HS-27A (cell line): Measurements from ENCODE around the gene CAV2.

ENCODE experiments used
- DNase-seq: peaks from one replicate; pipeline ENCODE4 v3.0.0-alpha.2; 2012; ENCODE audit warnings: low read depth, missing footprints

The CAV2 gene

DNA sequence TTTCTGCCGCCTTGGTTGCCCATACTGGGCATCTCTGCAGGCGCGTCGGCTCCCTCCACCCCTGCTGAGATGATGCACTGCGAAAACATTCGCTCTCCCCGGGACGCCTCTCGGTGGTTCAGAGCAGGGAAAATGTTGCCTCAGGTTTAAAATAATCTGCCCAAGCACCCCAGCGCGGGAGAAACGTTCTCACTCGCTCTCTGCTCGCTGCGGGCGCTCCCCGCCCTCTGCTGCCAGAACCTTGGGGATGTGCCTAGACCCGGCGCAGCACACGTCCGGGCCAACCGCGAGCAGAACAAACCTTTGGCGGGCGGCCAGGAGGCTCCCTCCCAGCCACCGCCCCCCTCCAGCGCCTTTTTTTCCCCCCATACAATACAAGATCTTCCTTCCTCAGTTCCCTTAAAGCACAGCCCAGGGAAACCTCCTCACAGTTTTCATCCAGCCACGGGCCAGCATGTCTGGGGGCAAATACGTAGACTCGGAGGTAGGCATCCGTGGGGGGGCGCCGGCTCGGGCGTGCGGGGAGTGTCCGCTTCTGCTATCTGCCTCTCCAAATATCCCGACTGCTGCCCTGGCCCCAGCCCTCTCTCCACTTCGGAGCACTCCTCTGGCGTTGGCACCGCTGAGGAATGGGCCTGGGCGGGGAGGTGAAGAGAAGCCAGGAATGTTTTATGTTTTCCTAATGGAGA is 25.2 kb downstream of the CAV2 start, which contains the start of gene CAV1:
Gene CAV1 (plus strand): TSS at position 428 of the 689 bp plus-strand sequence. CDS start 27 bp downstream, at position 455.
- peak; percentile 87 for DNase-seq

GRCh38 chr7:116525298-116525912 is 25.9 kb downstream of the CAV2 start:
- no peak for DNase-seq

GRCh38 chr7:116525913-116526861 is 26.6 kb downstream of the CAV2 start:
- DNase-seq, result no peak

DNA sequence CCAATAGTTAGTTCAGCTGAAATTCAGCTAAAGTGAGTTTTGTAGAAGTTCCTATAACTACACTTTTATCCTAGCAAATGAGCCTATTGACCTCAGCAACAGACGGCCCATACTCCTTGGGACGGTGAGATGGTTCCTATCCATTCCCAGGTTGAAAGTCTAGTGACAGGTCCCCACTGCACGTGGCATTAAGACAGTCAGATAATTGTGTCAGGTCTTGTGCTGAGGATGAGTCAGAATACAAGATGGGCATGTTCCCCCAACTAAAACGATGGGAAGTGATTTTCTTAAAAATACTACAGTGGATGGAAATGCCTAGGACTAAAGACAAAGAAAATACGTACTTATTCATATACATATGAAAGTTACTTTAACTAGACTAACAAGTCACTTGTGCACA is 27.4 kb downstream of the CAV2 start:
- DNase-seq, result no peak

DNA sequence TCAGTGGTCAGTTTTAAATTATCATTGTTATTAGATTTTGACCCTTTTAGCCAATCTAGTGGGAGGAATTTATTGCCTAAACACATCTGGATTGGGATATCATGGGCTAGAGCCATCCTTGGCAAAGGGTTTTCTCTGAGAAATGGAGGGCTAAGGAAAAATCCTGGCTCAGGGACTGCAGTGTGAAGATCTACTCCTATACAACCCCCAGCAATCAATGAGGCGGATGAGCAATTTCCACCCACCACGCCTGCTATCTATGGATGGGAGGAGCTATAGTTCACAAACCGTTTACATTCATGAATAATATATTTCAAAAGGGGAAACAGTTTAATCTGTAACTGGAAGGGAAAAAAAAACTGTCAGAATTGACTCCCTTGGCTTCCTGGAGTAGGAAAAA is 28.0 kb downstream of the CAV2 start:
- DNase-seq, result no peak

GRCh38 chr7:116528008-116528789 is 28.7 kb downstream of the CAV2 start:
- DNase-seq, result peak; percentile 72

- no peak for DNase-seq
These were observed 29.7 kb downstream of the CAV2 start for GRCh38 chr7:116529250-116529649.

DNA sequence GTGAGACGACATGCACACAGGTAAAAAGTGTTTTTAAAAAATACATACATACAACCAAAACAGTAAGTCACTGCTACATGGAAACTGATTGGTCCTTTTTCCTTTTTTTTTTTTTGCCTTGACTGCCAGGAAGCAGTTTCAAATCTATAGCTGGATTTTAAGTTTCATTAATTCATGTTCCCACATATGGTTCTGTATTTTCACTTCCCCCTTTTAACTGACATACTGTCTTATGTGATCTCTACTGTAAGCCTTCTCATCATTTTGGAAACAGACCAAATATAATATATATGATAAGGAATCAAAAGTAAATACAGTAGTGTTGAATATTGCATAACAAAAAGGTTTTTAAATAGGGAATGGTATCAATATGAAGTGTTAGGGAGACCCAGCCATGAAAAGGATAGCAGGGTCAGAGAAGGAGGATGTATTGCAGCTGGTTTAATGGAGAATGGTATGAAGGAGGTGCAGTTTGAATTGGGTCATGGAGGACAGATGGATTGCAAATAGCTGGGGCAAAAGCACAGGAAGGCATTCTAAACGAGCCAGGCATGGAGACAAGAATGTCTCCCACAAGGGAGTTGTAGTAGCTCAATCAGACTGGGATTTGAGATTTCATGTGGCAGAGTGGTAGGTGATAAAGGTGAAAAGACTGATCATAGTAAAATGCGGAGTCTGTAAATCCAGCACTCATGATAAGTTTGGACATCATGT is 30.7 kb downstream of the CAV2 start:
- DNase-seq, result no peak

DNA sequence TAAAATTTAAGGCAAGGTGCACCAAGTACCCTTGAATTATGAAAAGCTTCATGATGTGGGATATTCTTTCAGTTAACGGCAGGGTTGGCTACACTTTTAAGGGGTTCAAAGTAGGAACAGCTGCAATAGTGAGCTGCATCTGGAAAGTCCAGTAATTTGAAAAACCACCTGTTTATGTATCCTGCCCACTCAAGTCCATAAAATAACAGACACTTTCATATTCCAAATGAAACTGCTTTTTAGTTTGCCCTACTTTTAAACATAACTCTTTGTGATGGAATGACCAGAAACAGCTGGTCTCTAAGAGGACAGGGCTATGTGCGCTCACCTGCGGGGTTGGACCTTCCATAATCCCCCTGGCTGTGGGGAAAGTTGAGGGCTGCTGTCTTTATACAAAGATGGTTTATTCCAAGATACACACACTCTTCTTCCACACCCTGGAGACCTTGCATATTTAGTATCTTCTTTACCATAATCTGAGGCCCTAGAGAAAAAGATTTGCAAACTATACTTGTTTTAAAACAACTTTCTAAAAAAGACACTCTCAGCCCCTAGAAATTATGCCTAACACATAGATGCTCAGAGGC is 32.7 kb downstream of the CAV2 start:
- DNase-seq, result no peak

DNA sequence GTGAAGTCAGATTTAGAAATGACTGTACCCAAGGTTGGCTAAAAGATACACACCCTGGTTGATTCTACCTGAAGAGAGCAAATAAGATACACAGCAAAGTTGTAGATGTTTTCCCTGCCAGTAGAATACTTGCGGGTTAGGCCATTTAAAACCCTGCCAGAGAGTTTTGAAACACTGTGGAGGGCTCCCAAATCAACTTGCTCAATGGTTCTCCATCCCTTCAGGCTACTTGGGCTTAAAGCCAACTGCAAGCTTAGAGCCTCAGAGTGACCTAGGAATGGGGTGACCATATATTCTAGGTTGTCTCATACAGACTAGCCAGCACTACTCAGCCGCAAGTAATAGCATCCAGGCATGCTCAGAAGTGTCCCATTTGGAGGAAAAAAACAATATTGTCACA is 35.3 kb downstream of the CAV2 start:
- no peak for DNase-seq

DNA sequence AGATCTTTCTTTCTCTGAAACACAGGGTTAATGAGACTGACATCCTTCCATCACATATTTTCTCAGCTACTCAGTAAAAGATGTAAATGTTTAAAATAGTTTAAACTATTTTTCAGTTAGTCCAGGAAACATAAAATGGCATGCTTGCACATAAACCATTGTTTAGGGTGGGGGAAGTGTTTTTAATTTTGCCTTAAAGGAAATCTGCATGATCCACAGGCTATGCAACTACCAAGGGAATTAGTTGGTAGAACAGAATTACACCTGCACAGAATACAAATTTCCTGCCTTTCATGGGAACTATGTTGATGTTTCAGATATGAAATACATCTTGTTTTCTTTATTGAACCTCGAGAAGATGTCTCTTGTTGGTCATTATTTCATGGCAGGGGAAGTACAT is 35.9 kb downstream of the CAV2 start:
- no peak for DNase-seq

- DNase-seq, result no peak
These were observed 38.6 kb downstream of the CAV2 start for GRCh38 chr7:116538138-116538537.

DNA sequence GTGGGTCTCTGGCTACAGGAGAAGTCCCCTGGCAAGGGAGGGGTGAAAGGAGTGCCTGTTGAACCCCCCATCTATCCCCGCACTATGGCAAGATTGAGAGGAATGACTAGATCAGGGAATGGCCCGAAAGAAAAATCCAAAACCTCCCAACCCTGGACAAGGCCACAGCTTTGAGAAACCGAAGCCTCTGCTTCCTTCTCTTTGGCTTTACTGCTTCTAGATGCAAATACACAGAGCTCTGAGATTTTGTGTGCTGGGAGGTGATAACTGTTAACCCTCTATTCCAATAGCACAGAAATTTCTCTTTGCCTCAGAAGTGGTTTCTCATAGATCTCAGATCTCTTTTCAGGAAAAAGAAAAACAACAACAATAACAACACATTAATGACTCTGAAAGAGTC is 40.3 kb downstream of the CAV2 start:
- no peak for DNase-seq

DNA sequence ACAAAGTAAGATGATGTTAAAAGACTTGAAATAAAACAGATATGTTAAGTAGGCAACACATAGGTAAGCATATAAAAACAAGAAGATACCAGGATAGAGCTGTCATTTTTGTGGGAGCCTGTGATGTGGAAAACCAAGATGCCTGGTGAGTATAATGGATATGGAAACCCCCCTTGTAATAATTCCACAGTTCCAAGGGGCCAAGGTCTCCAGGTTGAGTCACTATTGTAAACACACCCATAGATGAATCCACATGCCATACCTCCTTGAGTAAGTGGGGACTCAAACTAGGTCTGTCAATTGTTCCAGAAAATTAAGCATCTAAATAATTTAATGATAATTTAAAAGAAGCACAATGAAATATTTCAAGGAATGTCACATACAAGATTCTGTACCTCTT is 41.2 kb downstream of the CAV2 start:
- no peak for DNase-seq

DNA sequence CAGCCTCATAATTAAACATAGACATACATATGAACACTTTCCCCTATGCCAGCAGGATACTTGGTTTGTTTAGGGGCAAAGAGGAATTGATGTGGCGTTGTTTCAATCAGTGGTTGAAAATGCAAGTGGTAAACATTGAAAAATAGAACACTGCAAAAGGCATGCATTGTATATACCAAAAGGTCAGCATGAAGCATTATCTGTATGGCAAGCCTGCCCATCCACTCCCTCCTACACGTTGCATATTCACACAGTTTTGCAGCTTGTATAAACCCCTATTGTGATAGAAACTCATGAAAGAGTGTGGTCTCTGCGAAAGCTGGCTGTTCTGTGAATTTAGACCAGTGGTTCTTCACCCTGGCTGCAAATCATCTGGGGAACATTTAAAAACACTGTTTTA is 42.4 kb downstream of the CAV2 start:
- DNase-seq, result no peak

- DNase-seq, result no peak
These were observed 43.1 kb downstream of the CAV2 start for GRCh38 chr7:116542618-116543017.

DNA sequence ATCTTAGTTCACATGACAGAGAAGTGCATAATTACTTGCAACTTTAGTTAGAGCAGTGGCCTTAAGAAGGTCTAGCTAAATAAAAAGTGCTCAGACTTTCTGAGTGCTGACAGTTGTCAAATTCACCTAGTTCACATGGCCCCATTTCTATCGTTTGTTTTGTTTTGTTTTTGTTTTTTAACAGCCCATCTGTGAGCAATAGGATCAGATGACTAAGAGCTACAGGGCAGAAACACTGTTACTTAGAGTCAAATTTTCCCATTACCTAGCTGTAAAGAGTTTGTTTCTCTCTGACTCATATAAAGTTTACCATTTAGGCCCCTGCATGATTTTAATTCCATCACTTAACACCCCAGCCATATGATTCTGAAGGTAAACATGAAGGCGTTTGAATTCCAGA is 44.1 kb downstream of the CAV2 start:
- DNase-seq, result no peak

- no peak for DNase-seq
These were observed 44.9 kb downstream of the CAV2 start for GRCh38 chr7:116544487-116544886.

DNA sequence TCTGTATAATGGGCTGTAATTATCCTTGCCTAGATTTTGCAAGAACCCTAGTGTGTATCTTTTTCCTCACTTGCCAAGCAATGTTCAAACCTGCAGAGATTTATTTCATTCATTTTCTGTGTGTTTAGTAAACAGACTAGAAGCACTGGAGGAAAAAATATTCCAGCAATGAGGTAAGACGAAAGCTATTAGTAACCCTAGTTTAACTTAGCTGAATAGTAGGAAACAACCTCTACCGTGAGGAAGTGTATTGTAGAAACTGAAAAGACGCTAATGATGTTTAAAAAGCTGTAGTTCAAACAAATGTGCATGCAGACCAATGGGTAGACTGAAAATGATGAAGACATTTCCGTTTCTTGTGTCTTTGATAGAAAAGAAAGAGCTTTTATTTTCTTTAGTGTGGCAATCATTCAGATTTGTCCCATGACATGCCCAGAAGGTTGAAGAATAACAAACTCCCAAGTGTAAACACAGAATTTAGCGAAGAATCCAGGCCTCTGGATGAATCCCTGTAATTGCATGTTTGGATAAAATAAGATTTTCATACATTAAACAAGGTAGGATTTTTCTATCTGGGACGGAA is 46.0 kb downstream of the CAV2 start:
- DNase-seq, result no peak

- no peak for DNase-seq
These were observed 46.5 kb downstream of the CAV2 start for GRCh38 chr7:116546054-116546453.

DNA sequence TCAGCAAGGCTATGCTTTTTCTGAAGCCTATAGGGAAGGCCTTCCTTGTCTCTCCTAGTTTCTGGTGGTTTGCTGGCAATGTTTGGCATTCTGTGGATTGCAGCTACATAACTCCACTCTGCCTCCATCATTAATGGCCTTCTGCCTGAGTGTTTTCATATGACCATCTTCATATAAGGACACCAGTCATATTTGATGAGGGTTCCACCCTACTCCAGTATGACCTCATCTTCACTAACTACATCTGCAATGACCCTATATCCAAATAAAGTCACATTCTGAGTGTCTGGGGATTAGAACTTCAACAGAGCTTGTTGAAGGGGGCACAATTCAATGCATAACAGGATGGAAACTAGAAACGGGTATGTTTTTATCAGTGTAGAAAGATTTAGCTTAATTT is 47.4 kb downstream of the CAV2 start:
- DNase-seq, result no peak
